ENCODE measurements around the gene ATRX. TPM values are rescaled to one million over a fixed set of nuclear protein-coding genes. Genes with fewer than 3 reads are reported as not detected.
A peak's percentile ranks its signal among the peaks of the same experiment; 100 is the strongest.

The ATRX gene
- total and polyA plus RNA-seq, 4 experiments from 2014 or later = 24.4 to 111 (median 93.2) TPM

- ChIA-PET POLR2A (ENCODE audit: partially characterized antibody) (no interaction called here), CTCF (ENCODE audit: partially characterized antibody) (no interaction called here)
- Mint-ChIP-seq H3K4me1 (no peaks in the 10 kb centered on the region), H3K4me3 (no peak overlapping the region), H3K36me3 (no peaks in the 10 kb centered on the region), H3K27me3 (no peaks in the 10 kb centered on the region), H3K9me3 (no peaks in the 10 kb centered on the region), H3K27ac (no peak overlapping the region)
- no peaks in the 10 kb centered on the region for H3K27me3 ChIP-seq (ENCODE audit: insufficient read depth, low read length)
- DNase-seq = no peak
- no peaks in the 10 kb centered on the region for H3K9me3 ChIP-seq (ENCODE audit: control insufficient read depth in 1 of 2, low read length in 2 of 2)
- intact Hi-C loops (cut with micrococcal nuclease) = no loop called here
- no peak overlapping the region for H3K4me3 ChIP-seq (ENCODE audit: low read length in 2 of 2)
- no peak overlapping the region for H3K27ac ChIP-seq (ENCODE audit: low read depth, low read length)
- H3K4me1 ChIP-seq (ENCODE audit: insufficient read depth, low read length) = no peaks in the 10 kb centered on the region
- H3K36me3 ChIP-seq (ENCODE audit: insufficient read depth, low read length) = no peaks in the 10 kb centered on the region
Observed at GRCh38 chrX:77795124-77795523, 9.1 kb upstream of the ATRX start.

- DNase-seq = no peak
- Mint-ChIP-seq H3K36me3 (no peaks in the 10 kb centered on the region), H3K27me3 (no peaks in the 10 kb centered on the region), H3K27ac (no peak overlapping the region), H3K4me3 (no peak overlapping the region), H3K4me1 (no peaks in the 10 kb centered on the region), H3K9me3 (no peaks in the 10 kb centered on the region)
- Histone ChIP-seq H3K4me1 (ENCODE audit: insufficient read depth, low read length) (no peaks in the 10 kb centered on the region), H3K4me3 (ENCODE audit: low read length in 2 of 2) (no peak overlapping the region), H3K27me3 (ENCODE audit: insufficient read depth, low read length) (no peaks in the 10 kb centered on the region), H3K36me3 (ENCODE audit: insufficient read depth, low read length) (no peaks in the 10 kb centered on the region), H3K27ac (ENCODE audit: low read depth, low read length) (no peak overlapping the region), H3K9me3 (ENCODE audit: control insufficient read depth in 1 of 2, low read length in 2 of 2) (no peaks in the 10 kb centered on the region)
- intact Hi-C loops (cut with micrococcal nuclease) = no loop called here
- ChIA-PET POLR2A (ENCODE audit: partially characterized antibody) (no interaction called here), CTCF (ENCODE audit: partially characterized antibody) (no interaction called here)
Observed at GRCh38 chrX:77793946-77794345, 7.9 kb upstream of the ATRX start.

GRCh38 chrX:77788050-77788449 lies 2.0 kb upstream of the ATRX start:
- POLR2A ChIA-PET (ENCODE audit: partially characterized antibody) = interaction anchor here (1.0 kb wide), 1 partner anchor 24 kb away, joined by 3 read pairs; no protein-coding TSS in a partner anchor

GRCh38 chrX:77786365-77786680 lies 307 bp upstream of the ATRX start:
- Histone ChIP-seq H3K4me3 (ENCODE audit: low read length in 2 of 2) (peak overlapping the region; percentile 51 to 57), H3K27me3 (ENCODE audit: insufficient read depth, low read length) (no peaks in the 10 kb centered on the region), H3K9me3 (ENCODE audit: control insufficient read depth in 1 of 2, low read length in 2 of 2) (no peaks in the 10 kb centered on the region), H3K36me3 (ENCODE audit: insufficient read depth, low read length) (no peaks in the 10 kb centered on the region), H3K4me1 (ENCODE audit: insufficient read depth, low read length) (peaks cover 44% of the 10 kb centered on the region), H3K27ac (ENCODE audit: low read depth, low read length) (peak overlapping the region; percentile 90)
- CTCF ChIA-PET (ENCODE audit: partially characterized antibody) = no interaction called here
- POLR2A ChIA-PET (ENCODE audit: partially characterized antibody) = interaction anchor here (1.0 kb wide), 3 partner anchors 71 to 111 kb away, joined by 3 to 7 read pairs (median 3); partner anchors contain the start of gene MAGT1
- intact Hi-C loops (cut with micrococcal nuclease) = loop anchor here (2.0 to 10.0 kb wide), 3 partner anchors 72 to 318 kb away; partner anchors contain the start of genes ATP7A and PGK1
- peak overlapping the region; percentile 99 to 100 (median 100) for H3K27ac Mint-ChIP-seq
- H3K9me3 Mint-ChIP-seq = no peaks in the 10 kb centered on the region
- DNase-seq = no peak
- peaks cover 3 to 8% of the 10 kb centered on the region in 2 donors for H3K36me3 Mint-ChIP-seq
- H3K4me3 Mint-ChIP-seq = peak overlapping the region; percentile 98 to 100 (median 99)
- H3K27me3 Mint-ChIP-seq = no peaks in the 10 kb centered on the region
- peaks cover 10 to 52% (median 24%) of the 10 kb centered on the region in 4 donors for H3K4me1 Mint-ChIP-seq

More at GRCh38 chrX:77788050-77788449, 2.0 kb upstream of the ATRX start:
- H3K27me3 ChIP-seq (ENCODE audit: insufficient read depth, low read length) = no peaks in the 10 kb centered on the region
- H3K4me1 ChIP-seq (ENCODE audit: insufficient read depth, low read length) = peaks cover 28% of the 10 kb centered on the region
- no peaks in the 10 kb centered on the region for H3K9me3 ChIP-seq (ENCODE audit: control insufficient read depth in 1 of 2, low read length in 2 of 2)
- Mint-ChIP-seq H3K36me3 (peaks cover 3 to 8% of the 10 kb centered on the region in 2 donors), H3K27me3 (no peaks in the 10 kb centered on the region), H3K4me1 (peaks cover 10 to 43% (median 17%) of the 10 kb centered on the region in 4 donors), H3K9me3 (no peaks in the 10 kb centered on the region), H3K4me3 (peak overlapping the region; percentile 69 to 99 (median 84)), H3K27ac (peak overlapping the region; percentile 68 to 99 (median 88))
- DNase-seq = peak; percentile 41 to 60 (median 54)
- CTCF ChIA-PET (ENCODE audit: partially characterized antibody) = interaction anchor here (1.5 kb wide), 1 partner anchor 111 kb away, joined by 3 read pairs; the partner anchor contains the start of gene COX7B
- peak overlapping the region; percentile 46 for H3K27ac ChIP-seq (ENCODE audit: low read depth, low read length)
- no peaks in the 10 kb centered on the region for H3K36me3 ChIP-seq (ENCODE audit: insufficient read depth, low read length)
- intact Hi-C loops (cut with micrococcal nuclease) = loop anchor here (5.0 to 10.0 kb wide), 2 partner anchors 73 to 124 kb away; partner anchors contain the start of gene ATP7A
- peak overlapping the region; percentile 36 to 47 for H3K4me3 ChIP-seq (ENCODE audit: low read length in 2 of 2)

- Mint-ChIP-seq H3K4me3 (peak overlapping the region in 3 of 8 donors; percentile 2 to 74 (median 71)), H3K27ac (peak overlapping the region in 4 of 7 donors; percentile 1 to 64 (median 45)), H3K36me3 (peaks cover 0 to 5% of the 10 kb centered on the region in 2 donors), H3K4me1 (peaks cover 18 to 58% (median 42%) of the 10 kb centered on the region in 4 donors), H3K27me3 (no peaks in the 10 kb centered on the region), H3K9me3 (no peaks in the 10 kb centered on the region)
- intact Hi-C loops (cut with micrococcal nuclease) = loop anchor here (10.0 kb wide), 1 partner anchor 65 kb away; no protein-coding TSS in a partner anchor
- H3K4me1 ChIP-seq (ENCODE audit: insufficient read depth, low read length) = peaks cover 45% of the 10 kb centered on the region
- H3K27me3 ChIP-seq (ENCODE audit: insufficient read depth, low read length) = no peaks in the 10 kb centered on the region
- no peaks in the 10 kb centered on the region for H3K36me3 ChIP-seq (ENCODE audit: insufficient read depth, low read length)
- POLR2A ChIA-PET (ENCODE audit: partially characterized antibody) = interaction anchor here (0.6 kb wide), 1 partner anchor 55 kb away, joined by 3 read pairs; no protein-coding TSS in a partner anchor
- DNase-seq = no peak
- CTCF ChIA-PET (ENCODE audit: partially characterized antibody) = interaction anchor here (0.7 kb wide), 1 partner anchor 122 kb away, joined by 3 read pairs; no protein-coding TSS in a partner anchor
- H3K4me3 ChIP-seq (ENCODE audit: low read length in 2 of 2) = no peak overlapping the region
- no peak overlapping the region for H3K27ac ChIP-seq (ENCODE audit: low read depth, low read length)
- no peaks in the 10 kb centered on the region for H3K9me3 ChIP-seq (ENCODE audit: control insufficient read depth in 1 of 2, low read length in 2 of 2)
Observed at GRCh38 chrX:77779695-77780094, 6.3 kb downstream of the ATRX start.

GRCh38 chrX:77776659-77777058 lies 9.4 kb downstream of the ATRX start:
- Mint-ChIP-seq H3K4me3 (peak overlapping the region in 2 of 8 donors; percentile 11 to 32), H3K9me3 (no peaks in the 10 kb centered on the region), H3K27ac (no peak overlapping the region), H3K36me3 (peaks cover 0 to 5% of the 10 kb centered on the region in 2 donors), H3K27me3 (no peaks in the 10 kb centered on the region), H3K4me1 (peaks cover 19 to 54% (median 33%) of the 10 kb centered on the region in 4 donors)
- H3K4me3 ChIP-seq (ENCODE audit: low read length in 2 of 2) = no peak overlapping the region
- H3K36me3 ChIP-seq (ENCODE audit: insufficient read depth, low read length) = no peaks in the 10 kb centered on the region
- H3K4me1 ChIP-seq (ENCODE audit: insufficient read depth, low read length) = peaks cover 24% of the 10 kb centered on the region
- ChIA-PET CTCF (ENCODE audit: partially characterized antibody) (no interaction called here), POLR2A (ENCODE audit: partially characterized antibody) (no interaction called here)
- intact Hi-C loops (cut with micrococcal nuclease) = no loop called here
- no peak for DNase-seq
- H3K27ac ChIP-seq (ENCODE audit: low read depth, low read length) = no peak overlapping the region
- no peaks in the 10 kb centered on the region for H3K9me3 ChIP-seq (ENCODE audit: control insufficient read depth in 1 of 2, low read length in 2 of 2)
- no peaks in the 10 kb centered on the region for H3K27me3 ChIP-seq (ENCODE audit: insufficient read depth, low read length)

GRCh38 chrX:77771601-77772000 lies 14.4 kb downstream of the ATRX start:
- H3K4me1 Mint-ChIP-seq = peaks cover 17 to 35% (median 26%) of the 10 kb centered on the region in 4 donors
- H3K27ac ChIP-seq (ENCODE audit: low read depth, low read length) = no peak overlapping the region

More at GRCh38 chrX:77771601-77772000, 14.4 kb downstream of the ATRX start:
- intact Hi-C loops (cut with micrococcal nuclease) = no loop called here
- H3K9me3 Mint-ChIP-seq = no peaks in the 10 kb centered on the region
- H3K36me3 Mint-ChIP-seq = peaks cover 0 to 1% of the 10 kb centered on the region in 2 donors
- H3K27me3 ChIP-seq (ENCODE audit: insufficient read depth, low read length) = no peaks in the 10 kb centered on the region
- H3K4me3 ChIP-seq (ENCODE audit: low read length in 2 of 2) = no peak overlapping the region
- H3K4me3 Mint-ChIP-seq = peak overlapping the region in 3 of 8 donors; percentile 25 to 47 (median 28)
- H3K4me1 ChIP-seq (ENCODE audit: insufficient read depth, low read length) = peaks cover 25% of the 10 kb centered on the region
- ChIA-PET POLR2A (ENCODE audit: partially characterized antibody) (no interaction called here), CTCF (ENCODE audit: partially characterized antibody) (no interaction called here)
- H3K36me3 ChIP-seq (ENCODE audit: insufficient read depth, low read length) = no peaks in the 10 kb centered on the region
- no peak for DNase-seq
- no peaks in the 10 kb centered on the region for H3K9me3 ChIP-seq (ENCODE audit: control insufficient read depth in 1 of 2, low read length in 2 of 2)
- peak overlapping the region in 3 of 7 donors; percentile 0 to 82 (median 18) for H3K27ac Mint-ChIP-seq
- H3K27me3 Mint-ChIP-seq = no peaks in the 10 kb centered on the region

All from CD4-positive, alpha-beta memory T cell (primary cell).